ENCODE results near the gene CD99L2. TPM values are rescaled to one million over a fixed set of nuclear protein-coding genes. Genes with fewer than 3 reads are reported as not detected.

CD99L2 gene
- total RNA-seq, 1 experiment from 2014 or later = 7.3 TPM

DNA sequence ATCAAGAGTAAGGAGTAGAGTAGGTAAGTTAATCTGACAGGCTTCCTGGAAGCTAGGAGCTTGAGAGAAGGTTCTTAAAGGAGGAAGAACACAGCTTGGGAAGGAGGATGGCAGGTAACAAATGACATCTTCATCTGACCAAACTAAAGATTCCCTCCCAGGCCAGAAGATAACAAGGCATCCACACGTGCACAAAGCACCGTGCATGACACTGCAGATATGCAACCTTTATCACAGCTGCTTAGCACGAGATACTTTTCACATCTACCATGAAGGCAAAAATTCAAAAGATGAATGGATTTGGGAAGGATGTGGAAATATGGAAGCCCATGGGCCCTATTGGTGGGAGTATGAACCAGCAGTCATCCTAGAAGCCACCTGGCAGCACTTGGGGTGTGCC lies 34.3 kb downstream of the CD99L2 start:
- H3K23ac ChIP-seq (ENCODE audit: insufficient read length, low read depth, low read length) = no peak overlapping the region
- H3K14ac ChIP-seq (ENCODE audit: insufficient read depth, low read length) = no peak overlapping the region
- Mint-ChIP-seq H3K9me3 (peaks cover 47 to 61% of the 10 kb centered on the region in 2 experiments), H3K4me1 (peaks cover 3 to 6% of the 10 kb centered on the region in 2 experiments), H3K27ac (no peak overlapping the region), H3K4me3 (no peak overlapping the region), H3K36me3 (ENCODE audit: insufficient read depth in 1 of 3, low read depth in 3 of 3) (peaks cover 14 to 17% (median 15%) of the 10 kb centered on the region in 3 experiments), H3K27me3 (ENCODE audit: low read depth) (no peaks in the 10 kb centered on the region; the same call in 1 of the 2 replicates)
- H2BK12ac ChIP-seq (ENCODE audit: insufficient read length, low read depth, low read length) = no peak overlapping the region
- peaks cover 5% of the 10 kb centered on the region for H3K79me1 ChIP-seq (ENCODE audit: insufficient read depth, low read depth, low read length, poor library complexity, severe bottlenecking)
- TF ChIP-seq, protein P1, sequence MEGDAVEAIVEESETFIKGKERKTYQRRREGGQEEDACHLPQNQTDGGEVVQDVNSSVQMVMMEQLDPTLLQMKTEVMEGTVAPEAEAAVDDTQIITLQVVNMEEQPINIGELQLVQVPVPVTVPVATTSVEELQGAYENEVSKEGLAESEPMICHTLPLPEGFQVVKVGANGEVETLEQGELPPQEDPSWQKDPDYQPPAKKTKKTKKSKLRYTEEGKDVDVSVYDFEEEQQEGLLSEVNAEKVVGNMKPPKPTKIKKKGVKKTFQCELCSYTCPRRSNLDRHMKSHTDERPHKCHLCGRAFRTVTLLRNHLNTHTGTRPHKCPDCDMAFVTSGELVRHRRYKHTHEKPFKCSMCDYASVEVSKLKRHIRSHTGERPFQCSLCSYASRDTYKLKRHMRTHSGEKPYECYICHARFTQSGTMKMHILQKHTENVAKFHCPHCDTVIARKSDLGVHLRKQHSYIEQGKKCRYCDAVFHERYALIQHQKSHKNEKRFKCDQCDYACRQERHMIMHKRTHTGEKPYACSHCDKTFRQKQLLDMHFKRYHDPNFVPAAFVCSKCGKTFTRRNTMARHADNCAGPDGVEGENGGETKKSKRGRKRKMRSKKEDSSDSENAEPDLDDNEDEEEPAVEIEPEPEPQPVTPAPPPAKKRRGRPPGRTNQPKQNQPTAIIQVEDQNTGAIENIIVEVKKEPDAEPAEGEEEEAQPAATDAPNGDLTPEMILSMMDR (conservative IDR thresholded peaks at IDR 0.05) = no peak
- no peak overlapping the region for H3K4me2 ChIP-seq (ENCODE audit: insufficient read depth, insufficient read length, low read length)
- no peak overlapping the region for H4K8ac ChIP-seq (replicated peaks; ENCODE audit: insufficient read length, low read depth, low read length)
- no peaks in the 10 kb centered on the region for H3K23me2 ChIP-seq (ENCODE audit: insufficient read length, low read depth, low read length, poor library complexity, severe bottlenecking)
- no peaks in the 10 kb centered on the region; the same call in 1 of the 2 replicates for H3K79me2 ChIP-seq (ENCODE audit: insufficient read depth, low read length)
- H3T11ph ChIP-seq (ENCODE audit: low read length) = no peak overlapping the region
- H2AK5ac ChIP-seq (ENCODE audit: insufficient read length, low read length) = no peak overlapping the region
- H2AFZ ChIP-seq (ENCODE audit: low read length) = no peak overlapping the region
- no peaks in the 10 kb centered on the region for H3K9me3 ChIP-seq (ENCODE audit: control insufficient read depth, low read depth, low read length)
- H3K18ac ChIP-seq (ENCODE audit: insufficient read length, low read depth, low read length) = no peak overlapping the region
- H3K56ac ChIP-seq (ENCODE audit: insufficient read length, low read depth, low read length) = no peak overlapping the region
- no peak overlapping the region for H2BK120ac ChIP-seq (ENCODE audit: low read depth, low read length, poor library complexity, severe bottlenecking)
- no peak overlapping the region for H3K27ac ChIP-seq (ENCODE audit: insufficient read length, low read depth, low read length)
- H3K4ac ChIP-seq (ENCODE audit: low read depth, low read length) = no peak overlapping the region
- no peak for DNase-seq
- no peaks in the 10 kb centered on the region for H4K20me1 ChIP-seq (ENCODE audit: control insufficient read depth, insufficient read depth, insufficient read length)
- H3K4me1 ChIP-seq (ENCODE audit: insufficient read depth, low read length) = no peaks in the 10 kb centered on the region
- no peak overlapping the region for H2BK5ac ChIP-seq (ENCODE audit: insufficient read length, low read length)
- H2BK15ac ChIP-seq (ENCODE audit: low read depth, low read length) = no peak overlapping the region
- no peak overlapping the region for H3K9ac ChIP-seq (ENCODE audit: extremely low read depth, insufficient read length, low read length)
- H3K27me3 ChIP-seq (ENCODE audit: insufficient read depth, low read length) = no peaks in the 10 kb centered on the region
- no CpG with 5 or more reads among the region's 3 CpGs for WGBS (ENCODE audit: extremely low coverage, insufficient read length, low lambda C conversion rate)
- no peak overlapping the region for H4K5ac ChIP-seq (ENCODE audit: insufficient read length, low read depth, low read length)
- H4K91ac ChIP-seq (ENCODE audit: insufficient read length, low read depth, low read length) = no peak overlapping the region
- no peak overlapping the region for H2BK20ac ChIP-seq (ENCODE audit: low read depth, low read length, poor library complexity, severe bottlenecking)
